ENCODE measurements around the gene HS3ST4. TPM values are rescaled to one million over a fixed set of nuclear protein-coding genes. Genes with fewer than 3 reads are reported as not detected.

HS3ST4 gene
- total and polyA plus RNA-seq, 2 donors (not counting 1 experiment from before 2014, with no cell fraction given): not detected

DNA sequence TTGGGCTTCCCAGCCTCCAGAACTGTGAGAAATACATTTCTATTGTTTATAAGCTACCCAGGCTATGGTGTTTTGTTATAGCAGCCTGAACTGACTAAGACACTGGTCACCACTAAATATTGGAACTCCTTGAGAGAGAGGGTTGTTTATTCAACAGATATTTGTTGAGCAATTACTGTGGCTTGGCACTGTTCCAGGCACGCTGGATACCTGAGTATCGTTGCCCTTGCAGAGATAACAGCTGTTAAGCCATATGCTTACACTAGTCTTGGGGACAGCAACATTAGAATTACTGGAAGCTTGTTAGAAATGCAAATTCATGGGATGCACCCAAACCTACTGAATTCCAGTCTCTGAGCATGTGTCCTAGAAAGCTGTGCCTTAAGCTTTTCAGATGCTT lies 230.7 kb downstream of the HS3ST4 start:
- H2AFZ ChIP-seq (ENCODE audit: low read length): no peak overlapping the region
- no peaks in the 10 kb centered on the region for H3K79me2 ChIP-seq (ENCODE audit: control insufficient read depth, insufficient read depth, low read length)
- no peak overlapping the region for H3K9ac ChIP-seq (ENCODE audit: insufficient read depth, low read length)
- no peaks in the 10 kb centered on the region for H3K27me3 ChIP-seq (ENCODE audit: control insufficient read depth, insufficient read depth, low read length)
- H4K20me1 ChIP-seq (ENCODE audit: control insufficient read depth, extremely low read depth, insufficient read depth, low read length): no peaks in the 10 kb centered on the region
- H3K4me3 ChIP-seq (replicated peaks in 1 of 4; ENCODE audit: control extremely low read depth in 1 of 4, insufficient read depth in 1 of 4, low read depth in 3 of 4, low read length in 4 of 4): no peak overlapping the region
- TF ChIP-seq CTCF (conservative IDR thresholded peaks at IDR 0.05 in 1 of 2, IDR thresholded peaks at IDR 0.05 in 1 of 2; ENCODE audit: low read depth in 1 of 2, low read length in 2 of 2) (no peak), EZH2 (IDR thresholded peaks at IDR 0.05; ENCODE audit: low read length, missing control alignments) (no peak)
- H3K4me2 ChIP-seq (ENCODE audit: extremely low read depth, insufficient read depth, low read length): no peak overlapping the region
- no peak overlapping the region for H3K27ac ChIP-seq (ENCODE audit: insufficient read depth, low read length)
- no peak for DNase-seq (ENCODE audit: low read depth in 2 of 2)
- H3K36me3 ChIP-seq (ENCODE audit: control insufficient read depth, insufficient read depth, low read length): no peaks in the 10 kb centered on the region
- H3K4me1 ChIP-seq (ENCODE audit: control insufficient read depth, extremely low read depth, insufficient read depth, low read length): no peaks in the 10 kb centered on the region
- H3K9me3 ChIP-seq (ENCODE audit: control insufficient read depth, insufficient read depth, low read depth, low read length): no peaks in the 10 kb centered on the region

GRCh38 chr16:25925421-25925820 lies 233.7 kb downstream of the HS3ST4 start:
- Histone ChIP-seq H3K4me2 (ENCODE audit: extremely low read depth, insufficient read depth, low read length) (no peak overlapping the region), H2AFZ (ENCODE audit: low read length) (no peak overlapping the region), H3K9ac (ENCODE audit: insufficient read depth, low read length) (no peak overlapping the region), H4K20me1 (ENCODE audit: control insufficient read depth, extremely low read depth, insufficient read depth, low read length) (no peaks in the 10 kb centered on the region), H3K27ac (ENCODE audit: insufficient read depth, low read length) (no peak overlapping the region), H3K36me3 (ENCODE audit: control insufficient read depth, insufficient read depth, low read length) (no peaks in the 10 kb centered on the region), H3K9me3 (ENCODE audit: control insufficient read depth, insufficient read depth, low read depth, low read length) (no peaks in the 10 kb centered on the region), H3K27me3 (ENCODE audit: control insufficient read depth, insufficient read depth, low read length) (no peaks in the 10 kb centered on the region), H3K4me3 (replicated peaks in 1 of 4; ENCODE audit: control extremely low read depth in 1 of 4, insufficient read depth in 1 of 4, low read depth in 3 of 4, low read length in 4 of 4) (no peak overlapping the region), H3K4me1 (ENCODE audit: control insufficient read depth, extremely low read depth, insufficient read depth, low read length) (no peaks in the 10 kb centered on the region), H3K79me2 (ENCODE audit: control insufficient read depth, insufficient read depth, low read length) (no peaks in the 10 kb centered on the region)
- TF ChIP-seq CTCF (conservative IDR thresholded peaks at IDR 0.05 in 1 of 2, IDR thresholded peaks at IDR 0.05 in 1 of 2; ENCODE audit: low read depth in 1 of 2, low read length in 2 of 2): no peak
- TF ChIP-seq EZH2 (IDR thresholded peaks at IDR 0.05; ENCODE audit: low read length, missing control alignments): no peak
- DNase-seq (ENCODE audit: low read depth in 2 of 2): no peak

DNA sequence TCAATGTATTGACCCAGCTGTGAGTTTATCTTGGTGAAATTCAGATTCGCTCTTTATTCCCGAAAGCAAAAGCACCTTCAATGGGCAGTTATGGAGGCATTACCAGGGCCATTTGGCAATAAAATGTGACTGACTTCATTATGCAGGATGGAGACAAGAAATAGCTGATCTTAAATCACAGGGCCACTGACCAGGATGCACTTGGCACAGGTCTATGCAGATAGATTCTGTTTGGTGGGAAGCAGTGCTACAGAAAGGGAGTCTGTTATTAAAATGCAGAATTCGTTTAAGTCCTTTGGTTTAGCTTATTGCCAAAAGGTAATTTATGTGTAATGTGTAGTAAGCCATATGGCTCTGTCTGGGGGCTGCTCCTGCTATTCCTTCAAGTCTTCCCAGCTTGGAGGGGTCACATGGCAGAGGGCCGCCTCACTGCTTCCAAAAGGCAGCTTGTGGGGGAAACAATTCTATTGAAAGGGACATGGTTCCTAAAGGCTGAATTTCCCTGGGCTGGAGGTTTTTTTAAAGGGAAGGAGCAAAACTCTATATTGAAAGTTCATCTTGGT lies 239.8 kb downstream of the HS3ST4 start:
- DNase-seq (ENCODE audit: low read depth in 2 of 2): no peak
- Histone ChIP-seq H3K79me2 (ENCODE audit: control insufficient read depth, insufficient read depth, low read length) (no peaks in the 10 kb centered on the region), H3K27ac (ENCODE audit: insufficient read depth, low read length) (no peak overlapping the region), H3K36me3 (ENCODE audit: control insufficient read depth, insufficient read depth, low read length) (no peaks in the 10 kb centered on the region), H3K27me3 (ENCODE audit: control insufficient read depth, insufficient read depth, low read length) (no peaks in the 10 kb centered on the region), H2AFZ (ENCODE audit: low read length) (no peak overlapping the region), H3K9ac (ENCODE audit: insufficient read depth, low read length) (no peak overlapping the region), H3K4me2 (ENCODE audit: extremely low read depth, insufficient read depth, low read length) (no peak overlapping the region), H3K4me1 (ENCODE audit: control insufficient read depth, extremely low read depth, insufficient read depth, low read length) (no peaks in the 10 kb centered on the region), H4K20me1 (ENCODE audit: control insufficient read depth, extremely low read depth, insufficient read depth, low read length) (no peaks in the 10 kb centered on the region), H3K4me3 (replicated peaks in 1 of 4; ENCODE audit: control extremely low read depth in 1 of 4, insufficient read depth in 1 of 4, low read depth in 3 of 4, low read length in 4 of 4) (no peak overlapping the region), H3K9me3 (ENCODE audit: control insufficient read depth, insufficient read depth, low read depth, low read length) (no peaks in the 10 kb centered on the region)
- TF ChIP-seq EZH2 (IDR thresholded peaks at IDR 0.05; ENCODE audit: low read length, missing control alignments) (no peak), CTCF (conservative IDR thresholded peaks at IDR 0.05 in 1 of 2, IDR thresholded peaks at IDR 0.05 in 1 of 2; ENCODE audit: low read depth in 1 of 2, low read length in 2 of 2) (no peak)
